ENCODE results near the gene NECAB3. TPM values are rescaled to one million over a fixed set of nuclear protein-coding genes. Genes with fewer than 3 reads are reported as not detected.

NECAB3 gene
- total RNA-seq, 4 donors from 2014 or later = 26.1 to 180 (median 94.5) TPM

GRCh38 chr20:33669873-33670640 is 4.2 kb downstream of the NECAB3 start:
- peaks cover 24 to 51% (median 41%) of the 10 kb centered on the region in 4 donors for H3K4me1 ChIP-seq

GRCh38 chr20:33669224-33669623 is 5.0 kb downstream of the NECAB3 start:
- TF ChIP-seq CTCF (IDR thresholded peaks at IDR 0.05) = no peak
- no peak for TF ChIP-seq POLR2A (IDR thresholded peaks at IDR 0.05)
- TF ChIP-seq EP300 (IDR thresholded peaks at IDR 0.05; ENCODE audit: low read depth) = no peak
- no peak for TF ChIP-seq POLR2AphosphoS5 (IDR thresholded peaks at IDR 0.05)
- H3K27me3 ChIP-seq = no peaks in the 10 kb centered on the region
- 90% methylated on average over 5 of the region's 5 CpGs; no CpG with 5 or more reads in 1 of the 2 donors for WGBS, 2 donors (ENCODE audit: low coverage in 1 of 2)
- H3K27ac ChIP-seq = no peak overlapping the region
- H3K4me1 ChIP-seq = peaks cover 21 to 47% (median 39%) of the 10 kb centered on the region in 4 donors
- no peak for DNase-seq
- no peaks in the 10 kb centered on the region for H3K9me3 ChIP-seq
- intact Hi-C loops (cut with DNase I; ENCODE audit: low total_unique reads) (no loop called here), in situ Hi-C loops (cut with MboI; ENCODE audit: low pct_ligation_motif_present in 1 of 4, low pct_unique_long_range_greater_than_20kb in 1 of 4, low sequenced_read_pairs in 3 of 4) (no loop called here)
- no peak overlapping the region for H3K4me3 ChIP-seq
- H3K36me3 ChIP-seq = peaks cover 0 to 5% (median 0%) of the 10 kb centered on the region in 4 donors

More at GRCh38 chr20:33669873-33670640, 4.2 kb downstream of the NECAB3 start:
- WGBS, 2 donors (ENCODE audit: low coverage in 1 of 2) = 85 to 98% methylated on average over 6 to 13 of the region's 13 CpGs
- intact Hi-C loops (cut with DNase I; ENCODE audit: low total_unique reads) = loop anchor here (5.0 kb wide), 1 partner anchor 223 kb away; no protein-coding TSS in a partner anchor
- H3K4me3 ChIP-seq = no peak overlapping the region
- H3K27me3 ChIP-seq = no peaks in the 10 kb centered on the region
- H3K9me3 ChIP-seq = no peaks in the 10 kb centered on the region
- peaks cover 0 to 5% (median 0%) of the 10 kb centered on the region in 4 donors for H3K36me3 ChIP-seq
- in situ Hi-C loops (cut with MboI; ENCODE audit: low pct_ligation_motif_present in 1 of 4, low pct_unique_long_range_greater_than_20kb in 1 of 4, low sequenced_read_pairs in 3 of 4) = no loop called here
- DNase-seq = no peak
- H3K27ac ChIP-seq = no peak overlapping the region
- TF ChIP-seq CTCF (IDR thresholded peaks at IDR 0.05) = no peak

GRCh38 chr20:33668466-33669155 is 5.6 kb downstream of the NECAB3 start:
- Histone ChIP-seq H3K4me1 (peaks cover 20 to 48% (median 41%) of the 10 kb centered on the region in 4 donors), H3K27ac (peak overlapping the region in 3 of 4 donors; percentile 93 to 99 (median 98)), H3K9me3 (no peaks in the 10 kb centered on the region), H3K36me3 (peaks cover 0 to 5% (median 0%) of the 10 kb centered on the region in 4 donors), H3K27me3 (no peaks in the 10 kb centered on the region), H3K4me3 (no peak overlapping the region)
- TF ChIP-seq POLR2A (IDR thresholded peaks at IDR 0.05) = no peak
- no peak for TF ChIP-seq EP300 (IDR thresholded peaks at IDR 0.05; ENCODE audit: low read depth)
- TF ChIP-seq POLR2AphosphoS5 (IDR thresholded peaks at IDR 0.05) = no peak
- TF ChIP-seq CTCF (IDR thresholded peaks at IDR 0.05) = no peak
- WGBS, 2 donors (ENCODE audit: low coverage in 1 of 2) = 85% methylated on average over 13 of the region's 13 CpGs; no CpG with 5 or more reads in 1 of the 2 donors
- DNase-seq = no peak
- in situ Hi-C loops (cut with MboI; ENCODE audit: low pct_ligation_motif_present in 1 of 4, low pct_unique_long_range_greater_than_20kb in 1 of 4, low sequenced_read_pairs in 3 of 4) (no loop called here), intact Hi-C loops (cut with DNase I; ENCODE audit: low total_unique reads) (no loop called here)

GRCh38 chr20:33667676-33668465 is 6.4 kb downstream of the NECAB3 start:
- in situ Hi-C loops (cut with MboI; ENCODE audit: low pct_ligation_motif_present in 1 of 4, low pct_unique_long_range_greater_than_20kb in 1 of 4, low sequenced_read_pairs in 3 of 4) (no loop called here), intact Hi-C loops (cut with DNase I; ENCODE audit: low total_unique reads) (no loop called here)
- Histone ChIP-seq H3K27me3 (no peaks in the 10 kb centered on the region), H3K36me3 (peaks cover 0 to 5% (median 0%) of the 10 kb centered on the region in 4 donors), H3K4me3 (peak overlapping the region; percentile 10 to 68 (median 53)), H3K4me1 (peaks cover 15 to 44% (median 37%) of the 10 kb centered on the region in 4 donors), H3K9me3 (no peaks in the 10 kb centered on the region), H3K27ac (peak overlapping the region; percentile 91 to 99 (median 96))
- 14 to 16% methylated on average over 1 to 44 of the region's 47 CpGs for WGBS, 2 donors (ENCODE audit: low coverage in 1 of 2)
- TF ChIP-seq EP300 (IDR thresholded peaks at IDR 0.05; ENCODE audit: low read depth) (no peak), POLR2AphosphoS5 (IDR thresholded peaks at IDR 0.05) (peak in 2 of 3 donors; percentile 2 to 37), POLR2A (IDR thresholded peaks at IDR 0.05) (peak; percentile 27), CTCF (IDR thresholded peaks at IDR 0.05) (peak; percentile 89 to 95 (median 92))
- peak; percentile 88 for DNase-seq

Data from transverse colon (tissue), 4 donors.